OCI-LY3 (cell line): ENCODE measurements around the gene SLC16A14.

Experiments
- H2AFZ ChIP-seq: fragments of 200-600, 300-600 bp; shearing (Covaris generic); 2 replicates; pipeline ENCODE4 v1.6.0; 2014; ENCODE audit warnings: antibody characterized with exemption, low read depth, low read length
- H3K27ac ChIP-seq: fragments of 200-600, 300-600 bp; sonication (generic); 2 replicates; pipeline ENCODE4 v1.5.1; 2014; ENCODE audit warnings: mild to moderate bottlenecking, low read length, moderate library complexity, mixed read lengths
- H3K27me3 ChIP-seq: fragments of 200-600, 300-600 bp; sonication (generic); 2 replicates; pipeline ENCODE4 v1.6.1; 2014; ENCODE audit warnings: low read depth, low read length, mixed read lengths
- H3K36me3 ChIP-seq: fragments of 200-600, 300-600 bp; sonication (generic); replicated peaks from 2 replicates; pipeline ENCODE3; 2014; ENCODE audit warnings: low read depth, low read length, mixed read lengths
- H3K4me1 ChIP-seq: fragments of 300-600, 200-600 bp; sonication (generic); 2 replicates; pipeline ENCODE4 v1.6.1; 2014; ENCODE audit warnings: low read length, mixed read lengths
- H3K4me2 ChIP-seq: fragments of 200-600, 300-600 bp; sonication (generic); 2 replicates; pipeline ENCODE4 v1.6.1; 2014; ENCODE audit warnings: low read length, mixed read lengths
- H3K4me3 ChIP-seq: fragments of 300-600, 200-600 bp; sonication (generic); 2 replicates; pipeline ENCODE4 v1.5.1; 2014; ENCODE audit warnings: antibody characterized with exemption, mild to moderate bottlenecking, low read length, moderate library complexity
- H3K79me2 ChIP-seq: fragments of 300-600, 200-600 bp; shearing (Covaris generic); 2 replicates; pipeline ENCODE4 v1.6.1; 2014; ENCODE audit warnings: mild to moderate bottlenecking, low read length, mixed read lengths
- H3K9ac ChIP-seq: fragments of 300-600, 200-600 bp; shearing (Covaris generic); 2 replicates; pipeline ENCODE4 v1.6.0; 2014; ENCODE audit warnings: mild to moderate bottlenecking, low read length, moderate library complexity
- H3K9me3 ChIP-seq: fragments of 200-600, 300-600 bp; shearing (Covaris generic); 2 replicates; pipeline ENCODE4 v1.6.1; 2014; ENCODE audit warnings: low read length, mixed read lengths; ENCODE audit not compliant: insufficient read depth
- H4K20me1 ChIP-seq: fragments of 200-600, 300-600 bp; sonication (generic); 2 replicates; pipeline ENCODE4 v1.6.1; 2016; ENCODE audit warnings: low read length, mixed read lengths; ENCODE audit not compliant: insufficient read depth
- EZH2phosphoT487 ChIP-seq: fragments of 200-600 bp; shearing (Covaris generic); IDR thresholded peaks from 2 replicates; pipeline ENCODE4 v1.6.1; 2018; ENCODE audit warnings: antibody characterized with exemption, mixed run types, low read depth
- TF ChIP-seq, protein P1 (sequence below): fragments of 200-600, 300-600 bp; sonication (generic); IDR thresholded peaks from 2 replicates; pipeline ENCODE4 v1.5.1; 2014; ENCODE audit warnings: antibody characterized with exemption, low read length, low read depth

SLC16A14 gene

DNA sequence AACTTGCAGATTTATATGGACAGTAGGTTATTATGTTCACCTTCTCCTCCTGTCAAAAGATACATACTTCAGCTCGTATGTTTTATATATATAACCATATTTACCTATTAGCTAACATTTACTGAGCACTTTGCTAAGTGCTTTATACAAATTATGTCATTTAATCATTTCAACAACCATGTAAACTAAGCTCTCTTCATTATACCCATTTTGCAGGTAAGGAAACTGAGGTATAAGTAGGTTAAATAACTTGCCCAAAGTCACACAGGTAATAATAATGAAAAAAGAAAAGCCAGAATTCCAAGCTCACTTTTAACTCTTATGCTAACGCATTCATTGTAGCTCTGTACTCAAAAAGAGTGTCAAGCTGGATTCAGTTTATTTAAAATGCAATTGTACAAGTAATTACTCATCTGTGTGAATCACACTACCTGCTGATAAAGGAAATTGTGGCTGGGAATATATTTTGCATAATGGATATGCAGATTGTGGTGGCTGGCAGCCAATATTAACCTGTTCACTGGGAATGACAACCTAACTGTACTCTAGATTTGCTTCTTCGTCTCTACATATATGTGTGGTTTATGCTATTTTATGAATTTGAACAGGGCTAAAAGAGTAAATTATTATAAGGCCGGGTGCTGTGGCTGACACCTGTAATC is 20.6 kb downstream of the SLC16A14 start:
- Histone ChIP-seq H3K4me2 (no peak overlapping the region), H3K4me3 (no peak overlapping the region), H3K79me2 (no peaks in the 10 kb centered on the region), H3K9ac (no peak overlapping the region), H2AFZ (no peak overlapping the region), H3K27me3 (no peaks in the 10 kb centered on the region), H3K27ac (no peak overlapping the region), H4K20me1 (no peaks in the 10 kb centered on the region), H3K36me3 (no peaks in the 10 kb centered on the region), H3K9me3 (no peaks in the 10 kb centered on the region), H3K4me1 (no peaks in the 10 kb centered on the region)
- no peak for TF ChIP-seq EZH2phosphoT487
- TF ChIP-seq, protein P1, sequence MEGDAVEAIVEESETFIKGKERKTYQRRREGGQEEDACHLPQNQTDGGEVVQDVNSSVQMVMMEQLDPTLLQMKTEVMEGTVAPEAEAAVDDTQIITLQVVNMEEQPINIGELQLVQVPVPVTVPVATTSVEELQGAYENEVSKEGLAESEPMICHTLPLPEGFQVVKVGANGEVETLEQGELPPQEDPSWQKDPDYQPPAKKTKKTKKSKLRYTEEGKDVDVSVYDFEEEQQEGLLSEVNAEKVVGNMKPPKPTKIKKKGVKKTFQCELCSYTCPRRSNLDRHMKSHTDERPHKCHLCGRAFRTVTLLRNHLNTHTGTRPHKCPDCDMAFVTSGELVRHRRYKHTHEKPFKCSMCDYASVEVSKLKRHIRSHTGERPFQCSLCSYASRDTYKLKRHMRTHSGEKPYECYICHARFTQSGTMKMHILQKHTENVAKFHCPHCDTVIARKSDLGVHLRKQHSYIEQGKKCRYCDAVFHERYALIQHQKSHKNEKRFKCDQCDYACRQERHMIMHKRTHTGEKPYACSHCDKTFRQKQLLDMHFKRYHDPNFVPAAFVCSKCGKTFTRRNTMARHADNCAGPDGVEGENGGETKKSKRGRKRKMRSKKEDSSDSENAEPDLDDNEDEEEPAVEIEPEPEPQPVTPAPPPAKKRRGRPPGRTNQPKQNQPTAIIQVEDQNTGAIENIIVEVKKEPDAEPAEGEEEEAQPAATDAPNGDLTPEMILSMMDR = no peak

DNA sequence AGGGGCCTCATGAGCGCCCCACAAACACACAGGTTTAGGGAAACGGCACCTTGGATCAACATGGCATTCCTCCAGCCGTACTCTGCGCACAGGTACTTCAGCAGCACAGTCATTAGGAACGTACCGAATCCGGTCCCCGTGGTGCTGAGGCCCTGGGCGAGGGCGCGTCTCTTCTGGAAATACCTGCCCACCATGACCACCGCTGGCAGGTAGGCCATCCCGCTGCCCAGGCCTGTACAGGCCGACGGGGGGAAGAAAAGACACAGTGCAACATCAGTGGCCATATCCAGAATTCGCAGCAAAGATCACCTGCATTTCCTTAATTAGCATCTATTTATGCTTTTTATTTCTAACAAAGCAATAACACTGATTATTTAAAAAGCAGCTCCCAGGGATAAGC is 22.2 kb downstream of the SLC16A14 start:
- Histone ChIP-seq H3K9me3 (no peaks in the 10 kb centered on the region), H3K4me3 (no peak overlapping the region), H3K79me2 (no peaks in the 10 kb centered on the region), H3K27me3 (no peaks in the 10 kb centered on the region), H3K4me1 (no peaks in the 10 kb centered on the region), H4K20me1 (no peaks in the 10 kb centered on the region), H3K27ac (no peak overlapping the region), H3K36me3 (no peaks in the 10 kb centered on the region), H2AFZ (no peak overlapping the region), H3K4me2 (no peak overlapping the region), H3K9ac (no peak overlapping the region)
- no peak for TF ChIP-seq EZH2phosphoT487
- TF ChIP-seq, protein P1 = no peak

GRCh38 chr2:230043461-230043860 is 25.3 kb downstream of the SLC16A14 start:
- Histone ChIP-seq H4K20me1 (no peaks in the 10 kb centered on the region), H3K36me3 (no peaks in the 10 kb centered on the region), H3K27me3 (peaks cover 3% of the 10 kb centered on the region; the same call in 1 of the 2 replicates), H3K4me3 (no peak overlapping the region), H3K4me2 (no peak overlapping the region), H3K9me3 (no peaks in the 10 kb centered on the region), H3K79me2 (no peaks in the 10 kb centered on the region), H3K27ac (no peak overlapping the region), H3K4me1 (no peaks in the 10 kb centered on the region), H2AFZ (no peak overlapping the region), H3K9ac (no peak overlapping the region)
- TF ChIP-seq, protein P1 = no peak
- no peak for TF ChIP-seq EZH2phosphoT487

DNA sequence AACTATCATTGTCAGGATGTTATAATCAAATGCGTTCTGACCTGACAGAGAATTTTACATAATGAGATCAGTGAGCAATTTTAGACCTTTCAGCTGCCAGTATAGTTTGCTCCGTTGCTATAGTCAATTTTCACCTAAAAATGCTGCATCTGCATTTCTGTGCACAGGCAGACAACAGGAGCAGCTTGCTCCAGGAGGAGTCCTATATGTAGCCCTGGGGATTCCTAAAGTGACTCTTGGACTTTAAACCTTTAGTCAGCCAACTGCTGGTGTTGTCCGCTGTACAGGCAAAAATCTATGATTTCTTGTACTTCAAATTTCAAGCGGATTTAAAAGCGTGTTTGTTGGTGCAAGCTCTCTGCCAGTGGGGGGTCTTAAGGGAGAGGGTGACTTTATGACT is 25.7 kb downstream of the SLC16A14 start:
- H4K20me1 ChIP-seq = no peaks in the 10 kb centered on the region
- H3K79me2 ChIP-seq = no peaks in the 10 kb centered on the region
- TF ChIP-seq, protein P1 = no peak
- no peak for TF ChIP-seq EZH2phosphoT487
- H3K4me1 ChIP-seq = no peaks in the 10 kb centered on the region
- H3K4me3 ChIP-seq = no peak overlapping the region
- no peak overlapping the region for H3K27ac ChIP-seq
- no peaks in the 10 kb centered on the region for H3K36me3 ChIP-seq
- H3K27me3 ChIP-seq = peaks cover 3% of the 10 kb centered on the region; the same call in 1 of the 2 replicates
- no peak overlapping the region for H3K4me2 ChIP-seq
- H3K9me3 ChIP-seq = no peaks in the 10 kb centered on the region
- no peak overlapping the region for H2AFZ ChIP-seq
- H3K9ac ChIP-seq = no peak overlapping the region
